NCI-H146 (cell line): ENCODE results near the gene AFAP1L1.

Experiments
- DNase-seq: peaks from one replicate; lab custom pipeline; 2025; lab: John Stamatoyannopoulos, UW

AFAP1L1 gene

GRCh38 chr5:149284501-149284900, 12.8 kb downstream of the AFAP1L1 start:
- DNase-seq = no peak

- no peak for DNase-seq
Observed at GRCh38 chr5:149285153-149285552, 13.5 kb downstream of the AFAP1L1 start.

GRCh38 chr5:149288436-149288835, 16.8 kb downstream of the AFAP1L1 start:
- no peak for DNase-seq

- DNase-seq = no peak
Observed at GRCh38 chr5:149289301-149289700, 17.6 kb downstream of the AFAP1L1 start.

- no peak for DNase-seq
Observed at GRCh38 chr5:149294872-149295829, 23.5 kb downstream of the AFAP1L1 start.

GRCh38 chr5:149297340-149298025, 25.8 kb downstream of the AFAP1L1 start:
- DNase-seq = no peak

- DNase-seq = no peak
Observed at GRCh38 chr5:149298163-149298562, 26.5 kb downstream of the AFAP1L1 start.

GRCh38 chr5:149298842-149299404, 27.3 kb downstream of the AFAP1L1 start:
- DNase-seq = no peak

GRCh38 chr5:149299451-149300054, 27.9 kb downstream of the AFAP1L1 start:
- no peak for DNase-seq

GRCh38 chr5:149300441-149300840, 28.8 kb downstream of the AFAP1L1 start:
- DNase-seq = no peak

GRCh38 chr5:149301049-149301743, 29.5 kb downstream of the AFAP1L1 start:
- no peak for DNase-seq

GRCh38 chr5:149301744-149302380, 30.2 kb downstream of the AFAP1L1 start:
- DNase-seq = no peak

- no peak for DNase-seq
Observed at GRCh38 chr5:149302641-149303040, 31.0 kb downstream of the AFAP1L1 start.

- DNase-seq = no peak
Observed at GRCh38 chr5:149303210-149303609, 31.6 kb downstream of the AFAP1L1 start.

GRCh38 chr5:149304195-149305078, 32.8 kb downstream of the AFAP1L1 start:
- DNase-seq = no peak

GRCh38 chr5:149309354-149309753, 37.7 kb downstream of the AFAP1L1 start:
- DNase-seq = no peak

GRCh38 chr5:149310488-149310887, 38.8 kb downstream of the AFAP1L1 start:
- DNase-seq = no peak

- DNase-seq = no peak
Observed at GRCh38 chr5:149310947-149311658, 39.4 kb downstream of the AFAP1L1 start.

GRCh38 chr5:149313151-149313841, 41.6 kb downstream of the AFAP1L1 start:
- DNase-seq = peak; percentile 42
